ENCODE data around the gene HDGF.

HDGF gene

DNA sequence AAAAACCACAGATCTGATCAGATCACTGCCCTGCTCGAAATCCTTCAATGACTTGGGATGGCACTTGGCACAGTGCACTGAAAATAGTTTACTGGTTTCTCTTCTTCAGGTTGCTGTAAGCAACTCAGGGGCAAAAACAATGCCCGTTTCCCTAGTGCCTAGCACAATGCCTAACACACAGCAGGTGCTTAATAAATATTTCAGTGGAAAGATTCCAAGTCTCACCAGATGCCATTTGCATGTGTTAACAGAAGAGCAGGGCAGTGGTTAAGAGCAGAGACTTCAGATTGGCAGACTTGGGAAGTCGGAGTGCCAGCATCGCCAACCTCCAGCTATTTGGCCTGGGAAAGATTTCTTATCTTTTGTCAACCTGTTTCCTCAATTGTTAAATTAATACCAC, 34.1 kb downstream of the HDGF start:
- FAIRE-seq: no peak

DNA sequence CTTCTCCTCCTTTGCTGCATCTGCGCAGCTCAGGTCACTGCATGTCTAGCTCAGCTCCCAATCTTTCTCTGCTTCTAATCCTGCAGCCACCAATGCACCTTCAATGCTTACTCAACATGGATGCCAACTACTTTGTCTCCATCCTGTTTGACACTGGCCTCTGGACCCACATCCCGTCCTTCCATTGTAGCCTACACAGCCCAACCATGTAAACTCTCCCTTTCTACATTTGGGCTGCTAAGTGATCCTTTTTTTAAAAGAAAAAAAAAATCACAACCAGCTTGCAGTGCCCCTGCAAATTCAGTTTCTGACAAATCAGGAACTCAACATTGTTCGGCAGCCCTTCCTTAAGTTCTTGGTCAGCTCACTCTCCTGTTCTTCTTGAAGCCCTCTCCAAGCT, 36.6 kb downstream of the HDGF start:
- FAIRE-seq: no peak

DNA sequence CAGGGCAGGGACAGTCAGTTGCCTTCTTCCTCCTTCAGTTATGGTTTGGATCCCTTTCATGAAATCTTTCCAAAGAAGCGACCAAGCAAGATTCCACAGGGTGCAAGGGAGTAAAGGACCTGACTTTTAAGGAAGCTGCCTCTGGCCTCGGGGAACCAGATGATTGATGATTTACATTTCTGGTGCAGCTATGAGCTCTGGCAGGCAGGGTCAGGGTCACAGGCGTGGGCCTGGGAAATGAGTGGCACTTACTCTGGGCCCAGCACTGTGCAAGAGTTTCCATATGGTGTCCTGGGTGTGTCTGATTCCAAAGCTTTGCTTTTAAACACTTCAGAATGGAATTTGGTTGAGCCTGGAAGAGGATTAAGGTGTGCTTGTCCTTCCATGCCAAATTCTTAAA, 38.8 kb downstream of the HDGF start:
- FAIRE-seq: no peak

DNA sequence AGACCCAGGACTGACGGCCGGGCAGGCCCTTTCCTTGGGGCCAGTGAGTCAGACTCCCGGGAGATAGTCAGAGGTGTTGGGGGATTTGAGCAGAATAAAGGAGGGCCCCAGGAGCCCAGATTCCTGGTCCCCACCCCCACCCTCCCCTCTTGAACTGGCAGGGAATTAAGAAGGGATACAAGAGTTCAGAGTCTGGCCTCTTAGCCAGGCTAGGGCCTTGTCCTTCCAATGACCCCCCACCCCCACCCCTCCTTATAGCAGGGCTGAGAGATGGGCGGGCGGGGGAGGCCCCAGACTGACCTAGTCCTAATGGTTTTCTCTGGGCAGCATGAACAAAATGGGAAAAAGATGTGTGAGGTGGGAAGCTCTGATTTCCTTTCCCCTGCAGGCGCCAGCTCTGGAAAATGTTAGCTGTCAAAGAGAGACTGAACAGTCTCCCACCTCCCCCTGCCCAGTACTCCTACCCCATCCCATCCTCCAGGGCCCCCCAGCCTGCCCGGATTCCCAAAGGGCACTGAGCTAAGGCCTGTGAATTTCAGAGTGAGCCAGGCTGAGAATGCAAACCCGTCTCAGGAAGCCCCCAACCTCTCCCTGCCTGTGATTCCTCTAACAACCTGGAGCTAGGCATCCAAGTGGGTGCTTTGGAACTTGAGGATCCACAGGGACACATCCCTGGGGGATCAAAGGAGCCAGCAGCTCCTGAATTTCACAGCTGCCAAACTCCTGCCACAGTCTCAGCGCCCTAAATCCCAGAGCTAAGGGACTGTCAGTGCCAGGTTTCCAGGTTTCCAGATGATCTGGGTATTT, 40.3 kb downstream of the HDGF start:
- no peak for FAIRE-seq

DNA sequence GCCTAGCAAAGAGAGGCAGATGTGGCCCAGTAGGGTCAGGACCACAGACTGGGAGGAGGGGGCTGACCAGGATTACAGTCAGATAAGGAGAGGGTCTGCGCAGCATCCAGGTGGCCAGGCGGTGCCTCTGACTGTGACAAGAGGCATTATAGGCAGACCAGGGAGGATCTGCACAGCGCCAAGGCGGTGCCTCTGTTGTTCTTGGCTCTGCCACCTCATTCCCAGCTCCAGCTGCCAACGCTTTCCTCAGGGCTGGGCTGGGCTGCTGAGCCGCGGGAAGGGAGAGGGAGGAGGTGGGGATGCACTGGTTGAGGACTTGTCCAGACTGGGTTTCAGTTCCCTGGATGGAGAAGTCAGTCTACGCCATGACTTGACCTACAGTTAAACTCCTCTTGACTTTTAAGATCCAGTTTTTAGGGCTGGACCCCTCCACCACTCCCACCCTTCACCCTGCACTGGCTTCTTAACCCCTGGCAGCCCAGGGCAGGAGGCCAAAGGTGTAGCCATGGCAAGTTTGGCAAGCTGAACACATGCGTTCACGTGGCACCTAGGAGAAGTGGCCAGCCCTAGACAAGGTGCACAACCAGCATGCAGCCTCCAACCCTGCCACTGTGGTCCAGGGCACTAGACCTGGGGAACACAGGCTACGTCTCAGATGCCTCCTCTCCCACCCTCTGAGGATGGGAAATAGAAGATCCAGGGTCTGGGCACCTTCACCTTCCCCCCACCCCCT, 41.6 kb downstream of the HDGF start:
- no peak for FAIRE-seq

- no peak for FAIRE-seq
These were observed 42.4 kb downstream of the HDGF start for GRCh38 chr1:156709031-156709430.

- no peak for FAIRE-seq
These were observed 43.2 kb downstream of the HDGF start for GRCh38 chr1:156708218-156708661.

GRCh38 chr1:156707417-156708217, 43.9 kb downstream of the HDGF start:
- FAIRE-seq: no peak

DNA sequence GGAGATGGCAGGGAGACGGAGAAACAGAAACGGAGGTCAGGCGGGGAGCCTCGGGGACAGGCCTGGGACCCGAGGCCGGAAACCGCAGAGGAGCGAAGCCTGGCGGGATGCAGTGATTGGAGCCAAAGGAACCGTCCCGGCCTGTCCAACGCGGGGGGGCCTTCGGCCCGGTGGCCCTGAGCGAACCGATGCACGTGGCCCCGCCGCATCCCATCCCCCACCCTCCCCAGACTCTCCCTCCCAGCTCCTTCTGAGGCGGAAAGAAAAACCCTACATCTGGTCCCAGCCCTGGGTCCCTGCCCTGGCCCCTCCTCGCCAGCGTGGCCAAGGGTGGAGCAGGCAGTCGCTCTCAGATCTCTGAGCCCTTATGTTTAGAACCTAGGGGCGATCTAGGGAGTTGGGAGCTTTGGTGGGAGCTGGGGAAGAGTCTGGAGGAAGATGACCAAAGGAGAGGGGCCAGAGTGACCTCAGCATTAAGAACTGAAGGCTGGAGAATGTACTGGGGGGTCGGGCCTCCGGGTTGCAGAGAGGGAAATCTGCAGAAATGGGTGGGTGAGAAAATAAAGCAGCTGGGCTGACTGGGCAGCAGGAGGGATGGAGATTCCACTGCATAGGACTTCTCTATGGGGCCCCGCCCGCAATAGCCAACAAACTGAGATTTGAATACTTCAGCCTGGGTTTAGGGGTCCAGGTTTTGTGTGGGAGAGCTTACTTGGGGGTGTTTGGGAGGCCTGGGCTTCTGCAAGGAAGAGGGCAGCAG, 44.6 kb downstream of the HDGF start:
- FAIRE-seq: no peak

- no peak for FAIRE-seq
These were observed 45.4 kb downstream of the HDGF start for GRCh38 chr1:156705918-156706656.

- no peak for FAIRE-seq
These were observed 46.1 kb downstream of the HDGF start, which contains the start of gene CRABP2 for GRCh38 chr1:156705321-156705917. TSS of gene CRABP2 (minus strand) at chr1:156705583. CDS start at chr1:156705446, 137 bp downstream.

GRCh38 chr1:156704930-156705320, 46.5 kb downstream of the HDGF start:
- FAIRE-seq: no peak

DNA sequence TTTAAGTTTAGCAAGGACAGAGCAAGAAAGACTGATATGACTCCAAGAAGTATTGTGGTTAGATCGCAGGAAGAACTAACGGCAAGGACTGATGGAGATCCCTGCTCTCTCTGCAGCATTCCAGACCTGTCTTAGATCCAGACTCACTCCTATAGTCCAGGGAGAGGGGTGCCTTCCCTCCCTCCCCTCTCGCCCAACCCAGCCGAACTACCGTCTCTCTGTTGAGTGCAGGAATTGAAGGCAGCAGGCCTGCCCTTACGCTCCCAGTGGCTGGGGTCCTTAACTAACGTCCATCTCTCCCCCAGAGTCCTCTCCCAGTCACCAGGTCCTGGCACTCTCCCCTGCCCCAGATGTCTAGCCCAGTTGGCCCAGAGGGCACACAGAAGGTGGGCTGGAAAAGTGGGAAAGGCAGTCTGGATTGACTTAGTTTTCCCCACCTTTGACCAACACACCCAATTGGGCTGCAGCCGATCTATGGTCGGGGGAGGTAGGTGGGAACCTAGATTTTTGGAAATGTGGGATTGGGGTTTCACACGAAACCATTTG, 47.2 kb downstream of the HDGF start:
- FAIRE-seq: no peak

GRCh38 chr1:156703741-156704140, 47.7 kb downstream of the HDGF start:
- FAIRE-seq: no peak

DNA sequence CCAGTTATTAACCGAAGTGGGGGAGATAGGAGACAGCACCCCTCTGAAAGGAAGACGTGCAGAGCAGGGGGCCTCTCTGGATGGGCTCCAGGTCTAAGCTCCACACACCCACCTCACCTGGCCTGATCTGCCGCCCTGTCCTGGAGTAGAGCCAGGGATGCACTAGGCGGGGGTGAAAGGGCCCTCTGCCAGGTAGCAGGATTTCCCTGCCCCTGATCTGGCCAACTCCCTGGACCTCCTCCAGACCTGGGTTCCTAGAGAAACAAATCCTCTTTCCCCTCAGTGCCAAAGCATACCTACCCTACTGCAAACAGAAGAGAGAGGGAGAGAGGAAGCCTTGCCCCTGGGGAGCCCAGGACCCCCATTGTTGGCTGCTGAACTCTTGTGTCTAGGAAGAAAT, 48.1 kb downstream of the HDGF start:
- FAIRE-seq: no peak

DNA sequence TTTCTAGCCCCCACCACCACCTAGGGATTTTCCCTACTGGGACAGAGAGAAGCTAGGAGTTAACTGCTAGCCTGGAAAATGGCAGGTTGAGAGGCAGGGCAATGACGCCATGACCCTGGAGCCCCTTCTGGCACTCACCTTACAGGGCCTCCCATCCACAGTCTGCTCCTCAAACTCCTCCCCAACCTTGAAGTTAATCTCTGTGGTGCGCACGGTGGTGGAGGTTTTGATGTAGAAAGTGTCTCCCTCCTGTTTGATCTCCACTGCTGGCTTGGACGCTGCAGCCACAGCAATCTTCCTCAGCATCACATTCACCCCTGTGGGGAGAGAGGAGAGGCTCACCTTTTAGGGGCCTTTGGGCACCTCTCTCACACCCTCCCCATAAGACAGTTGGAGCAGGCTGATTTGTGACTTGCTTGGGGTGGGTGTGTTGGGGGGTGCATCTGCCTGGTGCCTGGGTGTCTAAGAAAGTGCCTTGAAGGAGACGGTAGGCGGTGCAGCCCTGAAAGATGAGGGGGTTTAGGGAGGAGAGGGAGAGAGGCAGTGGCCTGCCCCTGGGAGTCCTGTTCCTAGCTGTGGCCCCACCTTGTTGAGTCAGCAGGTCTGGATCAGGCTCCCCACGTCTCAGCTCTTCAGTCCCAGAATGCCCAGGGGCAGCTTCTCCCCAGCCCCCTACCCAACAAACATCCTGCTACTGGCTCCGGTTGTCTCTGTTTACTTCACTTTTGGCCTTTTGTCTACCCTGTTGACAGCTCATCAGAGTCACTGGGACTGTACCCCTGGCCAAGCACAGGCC, 50.5 kb downstream of the HDGF start:
- no peak for FAIRE-seq

- no peak for FAIRE-seq
These were observed 52.5 kb downstream of the HDGF start for GRCh38 chr1:156698995-156699394.

- no peak for FAIRE-seq
These were observed 54.0 kb downstream of the HDGF start for GRCh38 chr1:156697481-156697880.

DNA sequence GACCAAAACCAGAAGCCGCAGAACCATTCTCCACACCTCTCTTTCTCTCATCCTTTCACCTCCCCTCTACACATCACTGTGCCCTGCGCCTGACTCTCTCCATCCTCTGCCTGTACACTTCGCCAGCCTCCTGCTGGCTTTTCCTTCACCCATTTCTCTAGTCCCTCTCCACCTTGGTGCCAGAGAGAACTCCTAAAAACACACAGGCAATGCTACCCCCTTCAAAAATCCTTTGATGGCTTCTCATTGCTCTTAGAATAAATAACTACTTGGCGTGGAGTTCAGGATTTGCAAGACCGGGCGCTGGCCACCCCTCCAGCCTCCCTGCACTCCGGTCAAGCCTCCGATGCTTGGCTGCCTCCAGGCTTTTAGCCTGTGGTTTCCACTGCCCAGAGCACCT, 54.7 kb downstream of the HDGF start:
- no peak for FAIRE-seq

GRCh38 chr1:156694690-156694962, 56.8 kb downstream of the HDGF start:
- FAIRE-seq: no peak

Measured in colon (tissue), 2 donors.